Renal cortex interstitium (tissue), 11 donors: ENCODE data around the gene CNTNAP2. TPM values are rescaled to one million over a fixed set of nuclear protein-coding genes. Genes with fewer than 3 reads are reported as not detected.
A peak's percentile ranks its signal among the peaks of the same experiment; 100 is the strongest.
"Not testable (repeated sequence)": the region's sequence is repeated elsewhere in the genome, so short reads cannot be mapped to it uniquely, and the experiment has no call there.

Source experiments
- DNase-seq, 11 donors: peaks; one replicate each; pipeline ENCODE4 v3.0.0-alpha.2; 2013; ENCODE audit warnings: low read depth in 9 of 11, low spot score in 4 of 11; ENCODE audit errors: extremely low read depth in 1 of 11
- polyA plus RNA-seq, 3 donors: library from polyadenylated mRNA; unstranded; fragments of 120-200 nt; gene quantifications; one replicate each; pipeline ENCODE4 v1.2.1, GENCODE V29; 2013; ENCODE audit not compliant: insufficient read length in 3 of 3

The CNTNAP2 gene
- polyA plus RNA-seq, 3 donors: 25.6 to 29.3 (median 26.6) TPM

GRCh38 chr7:147079083-147079482, 962.5 kb downstream of the CNTNAP2 start:
- no peak for DNase-seq

DNA sequence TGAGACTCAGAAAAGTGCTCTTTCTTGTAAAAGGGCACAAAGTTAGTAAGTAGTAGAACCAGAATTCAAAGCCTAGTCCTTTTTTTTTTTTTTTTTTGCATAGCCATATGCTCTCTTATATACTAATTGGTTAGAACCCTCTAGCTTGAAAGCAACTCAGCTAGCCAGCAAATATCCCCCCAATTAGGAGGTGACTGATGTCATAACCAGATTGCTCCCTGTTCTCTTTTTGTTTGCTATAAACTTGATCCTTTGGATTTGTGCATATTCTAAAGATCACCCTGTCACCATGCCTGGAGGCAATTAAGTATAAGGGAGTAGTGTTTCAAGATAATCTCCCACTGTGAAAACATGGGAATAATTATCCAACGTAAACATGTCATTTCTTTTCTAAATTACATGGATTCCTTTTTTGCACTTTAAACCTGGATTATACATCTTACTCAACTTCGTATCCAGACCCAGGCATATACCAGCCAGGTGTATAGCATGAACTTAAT, 963.4 kb downstream of the CNTNAP2 start:
- DNase-seq: no peak

GRCh38 chr7:147081117-147081516, 964.5 kb downstream of the CNTNAP2 start:
- DNase-seq: no peak

- DNase-seq: no peak
Observed at GRCh38 chr7:147089051-147089461, 972.5 kb downstream of the CNTNAP2 start.

- DNase-seq: no peak
Observed at GRCh38 chr7:147089608-147090007, 973.0 kb downstream of the CNTNAP2 start.

GRCh38 chr7:147096629-147097028, 980.0 kb downstream of the CNTNAP2 start:
- DNase-seq: no peak

GRCh38 chr7:147103224-147103623, 986.6 kb downstream of the CNTNAP2 start:
- DNase-seq: no peak

GRCh38 chr7:147106746-147107145, 990.1 kb downstream of the CNTNAP2 start:
- DNase-seq: no peak

DNA sequence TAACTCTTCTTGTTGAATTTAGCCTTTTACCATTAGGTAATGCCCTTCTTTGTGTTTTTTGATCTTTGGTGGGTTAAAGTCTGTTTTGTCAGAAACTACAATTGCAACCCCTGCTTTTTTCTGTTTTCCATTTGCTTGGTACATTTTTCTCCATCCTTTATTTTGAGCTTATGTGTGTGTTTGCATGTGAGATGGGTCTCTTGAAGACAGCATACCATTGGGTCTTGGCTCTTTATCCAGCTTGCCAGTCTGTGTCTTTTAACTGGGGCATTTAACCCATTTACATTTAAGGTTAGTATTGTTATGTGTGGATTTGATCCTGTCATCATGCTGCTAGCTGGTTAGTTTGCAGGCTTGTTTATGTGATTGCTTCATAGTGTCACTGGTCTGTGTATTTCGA, 997.9 kb downstream of the CNTNAP2 start:
- not testable (repeated sequence) for DNase-seq

- DNase-seq: peak in 4 of 11 donors; percentile 1 to 27 (median 6)
Observed at GRCh38 chr7:147136352-147136751, 1019.8 kb downstream of the CNTNAP2 start.

DNA sequence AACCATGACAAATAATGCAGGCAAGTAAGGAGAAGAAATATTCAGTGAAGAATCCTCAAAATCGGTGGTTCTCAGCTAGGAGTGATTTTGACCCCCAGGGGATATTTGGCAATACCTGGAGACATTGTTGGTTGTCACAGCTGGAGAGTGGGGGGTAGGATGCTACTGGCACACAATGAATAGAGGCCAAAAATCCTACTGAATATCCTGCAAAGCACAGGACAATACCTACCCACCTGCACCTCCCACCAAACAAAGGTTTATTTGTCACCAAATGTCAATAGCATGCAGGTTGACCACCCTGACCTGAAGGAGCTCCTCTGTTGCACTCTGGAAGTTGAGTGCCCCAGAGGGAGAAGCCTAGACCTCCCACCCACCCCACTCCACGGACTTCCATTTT, 1028.6 kb downstream of the CNTNAP2 start:
- no peak for DNase-seq

- no peak for DNase-seq
Observed at GRCh38 chr7:147146169-147146568, 1029.6 kb downstream of the CNTNAP2 start.

DNA sequence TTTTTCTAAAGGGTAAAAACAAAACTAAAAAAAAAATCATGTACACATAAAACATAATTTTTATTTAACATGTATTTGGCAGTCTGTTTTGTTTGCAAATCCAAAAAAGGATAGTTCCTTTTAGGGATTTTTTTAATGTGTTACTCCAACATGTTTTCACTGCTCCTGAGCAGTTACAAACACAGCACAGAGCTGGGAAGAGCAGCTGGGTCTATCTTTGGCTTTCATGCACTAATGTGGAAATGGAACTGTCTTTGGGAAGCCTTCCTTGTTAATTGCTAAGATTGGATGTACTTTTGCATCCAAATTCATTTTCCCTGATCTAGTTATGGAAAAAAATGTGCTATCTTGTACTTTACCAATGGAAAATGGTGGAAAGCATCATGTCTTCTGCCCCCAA, 1035.1 kb downstream of the CNTNAP2 start:
- DNase-seq: no peak

DNA sequence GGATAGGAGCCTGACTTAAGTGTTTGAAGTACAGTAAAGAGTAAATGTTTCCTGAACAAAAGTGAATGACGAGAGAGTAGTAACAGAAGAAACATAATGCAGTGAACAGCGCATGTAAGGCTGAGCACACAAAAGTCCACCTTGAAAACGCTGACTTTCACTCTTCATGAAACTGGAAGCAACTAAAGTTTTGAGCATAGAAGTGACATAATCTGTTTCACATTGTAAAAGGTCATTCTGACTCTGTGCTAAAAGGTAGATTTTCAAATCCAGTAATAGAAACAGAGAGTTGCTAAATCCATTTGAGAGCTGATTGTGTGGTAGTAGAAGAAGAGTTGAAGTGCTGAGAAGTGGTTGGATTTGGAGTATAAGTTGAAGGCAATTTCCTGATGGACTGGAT, 1037.0 kb downstream of the CNTNAP2 start:
- DNase-seq: no peak

GRCh38 chr7:147161405-147161804, 1044.8 kb downstream of the CNTNAP2 start:
- no peak for DNase-seq

DNA sequence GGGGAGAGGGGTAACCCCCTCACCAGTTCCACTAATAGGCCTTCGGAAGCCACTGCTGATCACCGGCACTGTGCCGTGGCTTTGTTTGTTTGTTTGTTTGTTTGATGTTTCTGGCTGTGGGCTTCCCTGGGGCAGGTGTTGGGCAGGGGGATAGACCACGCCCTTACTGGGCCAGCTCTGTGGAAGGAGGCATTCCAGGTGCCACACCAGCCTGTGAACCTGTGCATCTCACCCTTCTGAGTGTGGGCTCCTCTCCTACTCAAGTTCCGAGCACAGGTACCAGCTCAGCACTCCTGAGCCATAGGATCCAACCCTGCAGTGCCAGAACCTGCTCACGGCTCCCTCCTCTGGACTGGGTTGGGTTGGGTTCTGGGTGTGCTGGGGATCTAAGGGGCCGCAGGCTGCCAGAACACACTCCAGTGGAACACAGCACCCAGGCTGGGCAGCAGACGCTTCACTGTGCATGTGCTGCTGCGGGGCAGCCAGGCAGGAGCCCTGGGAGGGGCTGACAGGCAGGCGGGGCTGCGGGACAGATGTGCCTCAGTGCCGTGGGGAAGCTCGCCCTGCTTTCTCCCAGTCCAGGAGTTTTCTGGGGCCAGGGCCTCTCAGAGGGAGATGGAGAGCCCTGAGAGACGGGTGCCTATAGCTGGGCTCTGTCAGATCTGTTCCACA, 1053.9 kb downstream of the CNTNAP2 start:
- no peak for DNase-seq

DNA sequence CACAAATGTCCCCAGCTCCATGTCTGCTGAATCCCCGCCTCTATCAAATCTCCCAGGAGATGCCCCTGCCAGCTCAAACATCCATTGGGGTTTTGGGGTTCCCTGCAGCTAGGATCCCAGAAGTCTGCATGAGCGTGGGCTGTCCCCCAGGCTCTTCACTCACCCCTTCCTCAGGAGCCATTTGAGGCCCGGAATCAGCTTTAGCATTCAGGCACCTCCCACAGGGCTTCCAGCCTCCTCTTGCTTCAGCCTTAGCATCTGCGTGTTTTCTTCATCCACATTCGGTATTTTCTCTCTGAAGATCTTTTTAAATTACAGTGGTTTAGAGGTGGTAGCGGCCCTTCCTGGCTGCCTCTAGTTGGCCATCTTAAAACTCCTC, 1054.4 kb downstream of the CNTNAP2 start:
- DNase-seq: no peak

- DNase-seq: no peak
Observed at GRCh38 chr7:147173883-147174282, 1057.3 kb downstream of the CNTNAP2 start.

- no peak for DNase-seq
Observed at GRCh38 chr7:147182874-147183273, 1066.3 kb downstream of the CNTNAP2 start.

- DNase-seq: no peak
Observed at GRCh38 chr7:147183276-147183675, 1066.7 kb downstream of the CNTNAP2 start.

DNA sequence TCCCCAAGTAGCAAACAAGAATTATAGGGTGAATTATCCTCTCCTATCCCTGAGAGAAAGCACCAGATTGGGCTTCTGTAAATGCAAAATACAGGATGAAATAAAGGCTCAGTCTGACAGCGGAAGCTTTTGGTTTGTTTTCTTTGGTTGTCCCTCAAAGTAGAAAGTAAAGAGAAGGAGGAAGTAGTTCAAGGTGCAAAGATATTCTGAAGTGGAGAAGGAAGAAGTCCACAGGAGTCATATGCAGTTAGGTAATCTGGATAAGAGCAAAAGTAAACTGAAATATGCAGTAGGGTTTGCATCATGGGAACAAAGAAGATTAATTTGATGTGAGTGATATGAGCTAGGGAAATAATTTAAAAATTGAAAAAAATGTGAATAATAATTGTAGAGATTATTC, 1071.9 kb downstream of the CNTNAP2 start:
- DNase-seq: no peak
